Endothelial cell of hepatic sinusoid (primary cell): ENCODE measurements around the gene DENND1C.

Experiments used
- in situ Hi-C: cut with HindIII; loops from 2 replicates; pipeline ENCODE4 v1.10.0; 2017; ENCODE audit warnings: low sequenced_read_pairs

Gene DENND1C

GRCh38 chr19:6482343-6482686, 728 bp upstream of the DENND1C start:
- in situ Hi-C loops: no loop called here

GRCh38 chr19:6480848-6481415, 655 bp downstream of the DENND1C start:
- in situ Hi-C loops: no loop called here

- in situ Hi-C loops: no loop called here
These were observed 1.7 kb downstream of the DENND1C start for GRCh38 chr19:6479836-6480398.

- in situ Hi-C loops: no loop called here
These were observed 2.8 kb downstream of the DENND1C start for GRCh38 chr19:6478815-6479214.

GRCh38 chr19:6476896-6477431, 4.6 kb downstream of the DENND1C start:
- in situ Hi-C loops: no loop called here

- in situ Hi-C loops: no loop called here
These were observed 5.3 kb downstream of the DENND1C start for GRCh38 chr19:6476155-6476895.

- in situ Hi-C loops: no loop called here
These were observed 6.1 kb downstream of the DENND1C start for GRCh38 chr19:6475321-6476108.

- in situ Hi-C loops: no loop called here
These were observed 7.9 kb downstream of the DENND1C start for GRCh38 chr19:6473647-6474046.

- in situ Hi-C loops: no loop called here
These were observed 8.9 kb downstream of the DENND1C start for GRCh38 chr19:6472713-6473112.

- in situ Hi-C loops: no loop called here
These were observed 10.5 kb downstream of the DENND1C start for GRCh38 chr19:6471076-6471475.

- in situ Hi-C loops: no loop called here
These were observed 11.4 kb downstream of the DENND1C start for GRCh38 chr19:6470173-6470572.

- in situ Hi-C loops: loop anchor here (10.0 kb wide), 1 partner anchor 367 kb away; no protein-coding TSS in a partner anchor
These were observed 14.2 kb downstream of the DENND1C start for GRCh38 chr19:6467384-6467783.

- in situ Hi-C loops: loop anchor here (10.0 kb wide), 1 partner anchor 368 kb away; no protein-coding TSS in a partner anchor
These were observed 14.9 kb downstream of the DENND1C start for GRCh38 chr19:6466526-6467248.

GRCh38 chr19:6465663-6466062, 15.9 kb downstream of the DENND1C start:
- in situ Hi-C loops: loop anchor here (10.0 kb wide), 1 partner anchor 369 kb away; no protein-coding TSS in a partner anchor

- in situ Hi-C loops: loop anchor here (10.0 kb wide), 1 partner anchor 370 kb away; no protein-coding TSS in a partner anchor
These were observed 16.6 kb downstream of the DENND1C start for GRCh38 chr19:6465006-6465405.

- in situ Hi-C loops: loop anchor here (10.0 kb wide), 1 partner anchor 371 kb away; no protein-coding TSS in a partner anchor
These were observed 17.3 kb downstream of the DENND1C start, which contains the start of gene CRB3 for GRCh38 chr19:6464070-6464873. Gene CRB3, plus strand, starts transcription at chr19:6464271. Its CDS starts 431 bp downstream, at chr19:6464702.

GRCh38 chr19:6460099-6460884, 21.3 kb downstream of the DENND1C start:
- in situ Hi-C loops: loop anchor here (10.0 kb wide), 1 partner anchor 375 kb away; no protein-coding TSS in a partner anchor
